ENCODE results near the gene ST8SIA6. TPM values are rescaled to one million over a fixed set of nuclear protein-coding genes. Genes with fewer than 3 reads are reported as not detected.

Gene ST8SIA6
- polyA plus RNA-seq, 1 donor, result 1.3 TPM

Other genes with a start within 250 kb of the ST8SIA6 start
- gene VIM, start 226.4 kb downstream of the ST8SIA6 start, polyA plus RNA-seq (ENCODE audit: insufficient read length), result 2,675 TPM
- gene HACD1, start 162.8 kb upstream of the ST8SIA6 start, polyA plus RNA-seq (ENCODE audit: insufficient read length), result 168 TPM
- 20.8 TPM for gene STAM, start 189.6 kb upstream of the ST8SIA6 start, polyA plus RNA-seq (ENCODE audit: insufficient read length)

Measured in forelimb muscle (tissue), 1 donor.